ENCODE data around the gene CIDEB.

- no peak for TF ChIP-seq EZH2 (IDR thresholded peaks at IDR 0.05; ENCODE audit: borderline replicate concordance, insufficient read depth, low read depth, low read length, poor library complexity, severe bottlenecking)
- TF ChIP-seq, protein P1, sequence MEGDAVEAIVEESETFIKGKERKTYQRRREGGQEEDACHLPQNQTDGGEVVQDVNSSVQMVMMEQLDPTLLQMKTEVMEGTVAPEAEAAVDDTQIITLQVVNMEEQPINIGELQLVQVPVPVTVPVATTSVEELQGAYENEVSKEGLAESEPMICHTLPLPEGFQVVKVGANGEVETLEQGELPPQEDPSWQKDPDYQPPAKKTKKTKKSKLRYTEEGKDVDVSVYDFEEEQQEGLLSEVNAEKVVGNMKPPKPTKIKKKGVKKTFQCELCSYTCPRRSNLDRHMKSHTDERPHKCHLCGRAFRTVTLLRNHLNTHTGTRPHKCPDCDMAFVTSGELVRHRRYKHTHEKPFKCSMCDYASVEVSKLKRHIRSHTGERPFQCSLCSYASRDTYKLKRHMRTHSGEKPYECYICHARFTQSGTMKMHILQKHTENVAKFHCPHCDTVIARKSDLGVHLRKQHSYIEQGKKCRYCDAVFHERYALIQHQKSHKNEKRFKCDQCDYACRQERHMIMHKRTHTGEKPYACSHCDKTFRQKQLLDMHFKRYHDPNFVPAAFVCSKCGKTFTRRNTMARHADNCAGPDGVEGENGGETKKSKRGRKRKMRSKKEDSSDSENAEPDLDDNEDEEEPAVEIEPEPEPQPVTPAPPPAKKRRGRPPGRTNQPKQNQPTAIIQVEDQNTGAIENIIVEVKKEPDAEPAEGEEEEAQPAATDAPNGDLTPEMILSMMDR (IDR thresholded peaks at IDR 0.05) = no peak
These were observed 22.4 kb downstream of the CIDEB start for GRCh38 chr14:24285351-24285750.

All from B cell (primary cell).